Transverse colon (tissue), 4 donors: ENCODE data around the gene GBX1. TPM values are rescaled to one million over a fixed set of nuclear protein-coding genes. Genes with fewer than 3 reads are reported as not detected.
A peak's percentile ranks its signal among the peaks of the same experiment; 100 is the strongest.

ENCODE experiments used
- DNase-seq: peaks from one replicate; pipeline ENCODE4 v3.0.0-alpha.2; 2019
- H3K27ac ChIP-seq, 4 donors: fragments of 200-600 bp; sonication (generic); 2 replicates each; pipeline ENCODE4 v1.5.1; 2016 to 2018; ENCODE audit warnings: inconsistent platforms in 4 of 4
- H3K27me3 ChIP-seq: fragments of 200-600 bp; sonication (generic); 2 replicates; pipeline ENCODE4 v1.5.1; 2017; ENCODE audit warnings: inconsistent platforms
- H3K36me3 ChIP-seq, 4 donors: fragments of 200-600 bp; sonication (generic); 2 replicates each; pipeline ENCODE4 v1.5.1; 2017 to 2019; ENCODE audit warnings: inconsistent platforms in 4 of 4
- H3K4me1 ChIP-seq, 4 donors: fragments of 200-600 bp; sonication (generic); 2 replicates each; pipeline ENCODE4 v1.5.1; 2017 to 2020; ENCODE audit warnings: inconsistent platforms in 4 of 4
- H3K4me3 ChIP-seq, 4 donors: fragments of 200-600 bp; sonication (generic); 1 replicate in 1 of 4; 2 replicates in 3 of 4; pipeline versions ENCODE4 v1.5.1 to v1.6.1; 2017 to 2019; ENCODE audit warnings: inconsistent platforms in 4 of 4
- H3K9me3 ChIP-seq, 2 donors: fragments of 200-600 bp; sonication (generic); 2 replicates each; pipeline ENCODE4 v1.5.1; 2017 to 2019; ENCODE audit warnings: inconsistent platforms in 2 of 2
- CTCF ChIP-seq, 5 experiments: fragments of 200-600 bp in 3 of 5; fragments of 450-650 bp in 2 of 5; sonication (generic) in 3 of 5; IDR thresholded peaks; 1 replicate in 2 of 5; 2 replicates in 3 of 5; pipeline ENCODE4 v1.5.1; 2016 to 2017; ENCODE audit warnings: antibody characterized with exemption in 5 of 5, inconsistent platforms in 3 of 5, mild to moderate bottlenecking in 2 of 5, moderate library complexity in 1 of 5
- EP300 ChIP-seq: sonication (generic); formaldehyde crosslinking; IDR thresholded peaks from one replicate; pipeline ENCODE4 v1.6.1; 2017; ENCODE audit warnings: antibody characterized with exemption, low read depth
- POLR2A ChIP-seq: fragments of 450-650 bp; IDR thresholded peaks from one replicate; pipeline ENCODE4 v1.6.1; 2016; ENCODE audit warnings: antibody characterized with exemption, mild to moderate bottlenecking, moderate library complexity
- POLR2AphosphoS5 ChIP-seq, 3 donors: sonication (generic); formaldehyde crosslinking; IDR thresholded peaks; one replicate each; pipeline ENCODE4 v1.6.1; 2016; ENCODE audit warnings: antibody characterized with exemption in 3 of 3
- WGBS, 2 donors: methylation state at CpG; one replicate each; pipeline ENCODE4 v1.1.5; 2018; ENCODE audit warnings: low coverage in 1 of 2; 5-methylcytosine and 5-hydroxymethylcytosine counted together
- in situ Hi-C, 4 donors: fragments of 200-750 bp; cut with MboI; loops; one replicate each; pipeline versions ENCODE4 v1.15.0 to v1.15.1; 2017; ENCODE audit warnings: low sequenced_read_pairs in 3 of 4, low pct_ligation_motif_present in 1 of 4, low pct_unique_long_range_greater_than_20kb in 1 of 4
- intact Hi-C: fragments of 100-400 bp; cut with DNase I; formaldehyde crosslinking; loops from one replicate; pipeline ENCODE4 v1.15.1; 2023; ENCODE audit warnings: low total_unique reads
- total RNA-seq, 4 donors: library from RNA; depleted of rRNA; stranded (reverse); fragments of >200 nt; gene quantifications; one replicate each; pipeline ENCODE4 v1.1.0, GENCODE V29; 2016

Gene GBX1
- total RNA-seq, 4 donors from 2014 or later: not detected

DNA sequence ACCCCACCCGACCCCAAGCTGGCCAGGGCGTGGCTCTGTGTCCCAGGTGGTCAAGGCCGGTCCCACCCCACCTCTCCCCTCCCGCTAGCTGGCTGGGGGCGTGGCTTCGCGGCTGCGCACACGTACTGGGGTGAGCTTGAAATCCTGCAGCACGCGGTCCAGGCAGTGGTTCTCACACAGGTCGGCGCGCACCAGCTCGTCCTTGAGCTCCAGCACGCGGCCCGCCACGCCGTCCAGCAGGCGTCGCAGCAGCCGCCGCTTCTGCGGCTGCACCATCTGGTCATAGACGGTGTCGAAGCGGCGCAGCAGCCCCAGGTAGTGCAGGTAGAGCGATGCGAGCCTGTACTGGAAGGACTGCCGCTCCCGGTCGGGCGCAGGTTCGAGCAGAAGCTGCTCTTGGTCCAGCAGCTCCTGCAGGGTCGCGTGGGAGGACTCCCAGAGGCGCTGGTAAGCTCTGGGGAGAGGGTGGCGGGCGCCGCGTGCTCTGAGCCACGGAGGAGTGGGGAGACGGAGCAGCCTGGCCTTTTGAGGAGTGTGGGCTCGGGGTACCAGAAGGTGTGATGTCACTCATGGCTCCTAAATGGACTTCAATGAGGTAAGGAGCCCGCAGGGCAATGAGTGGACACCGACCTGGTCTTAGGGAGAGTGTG lies 37.0 kb upstream of the GBX1 start:
- intact Hi-C loops (no loop called here), in situ Hi-C loops (no loop called here)
- 73 to 90% methylated on average over 2 to 42 of the region's 48 CpGs for WGBS, 2 donors
- Histone ChIP-seq H3K4me3 (no peak overlapping the region), H3K27ac (no peak overlapping the region), H3K36me3 (no peaks in the 10 kb centered on the region), H3K4me1 (peaks cover 0 to 1% (median 0%) of the 10 kb centered on the region in 4 donors), H3K9me3 (no peaks in the 10 kb centered on the region), H3K27me3 (peaks cover 30% of the 10 kb centered on the region)
- no peak for DNase-seq
- TF ChIP-seq EP300 (no peak), POLR2AphosphoS5 (IDR thresholded peaks at IDR 0.05) (no peak), CTCF (IDR thresholded peaks at IDR 0.05) (peak in 1 of 5 experiments; percentile 18), POLR2A (no peak)

DNA sequence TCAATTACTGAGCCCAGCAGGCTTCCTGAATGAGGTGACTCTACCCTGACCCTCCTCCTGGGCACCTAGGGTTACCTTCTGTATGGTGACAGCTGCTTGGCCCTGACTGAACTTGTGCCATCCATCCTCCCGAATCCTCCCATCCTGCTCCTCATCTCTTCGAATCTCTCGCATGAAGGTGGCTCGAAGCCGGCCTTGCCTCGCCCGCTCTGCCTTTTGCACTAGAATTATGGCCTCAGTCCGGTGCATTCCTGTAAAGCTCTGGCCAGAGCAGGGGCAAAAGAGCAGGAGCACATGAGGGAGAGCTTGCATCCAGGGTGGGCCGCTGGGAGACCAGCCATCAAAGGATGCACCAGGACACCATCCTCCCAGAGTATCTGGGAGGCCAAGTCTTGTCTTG lies 35.3 kb upstream of the GBX1 start:
- H3K27me3 ChIP-seq: peaks cover 30% of the 10 kb centered on the region
- H3K4me1 ChIP-seq: peaks cover 0 to 4% (median 0%) of the 10 kb centered on the region in 4 donors
- 95% methylated on average over 9 of the region's 9 CpGs; no CpG with 5 or more reads in 1 of the 2 donors for WGBS, 2 donors
- no peaks in the 10 kb centered on the region for H3K36me3 ChIP-seq
- TF ChIP-seq EP300 (no peak), CTCF (IDR thresholded peaks at IDR 0.05) (no peak), POLR2AphosphoS5 (IDR thresholded peaks at IDR 0.05) (no peak), POLR2A (no peak)
- H3K27ac ChIP-seq: no peak overlapping the region
- no peak for DNase-seq
- no peak overlapping the region for H3K4me3 ChIP-seq
- no peaks in the 10 kb centered on the region for H3K9me3 ChIP-seq
- intact Hi-C loops: no loop called here
- in situ Hi-C loops: no loop called here

- Histone ChIP-seq H3K4me1 (peaks cover 0 to 4% (median 0%) of the 10 kb centered on the region in 4 donors), H3K4me3 (no peak overlapping the region), H3K9me3 (no peaks in the 10 kb centered on the region), H3K27me3 (peaks cover 25% of the 10 kb centered on the region), H3K36me3 (no peaks in the 10 kb centered on the region), H3K27ac (no peak overlapping the region)
- intact Hi-C loops: no loop called here
- 78% methylated on average over 4 of the region's 4 CpGs; no CpG with 5 or more reads in 1 of the 2 donors for WGBS, 2 donors
- TF ChIP-seq EP300 (no peak), CTCF (IDR thresholded peaks at IDR 0.05) (no peak), POLR2AphosphoS5 (IDR thresholded peaks at IDR 0.05) (no peak), POLR2A (no peak)
- DNase-seq: no peak
- in situ Hi-C loops: no loop called here
Observed at GRCh38 chr7:151201751-151202150, 34.3 kb upstream of the GBX1 start.

GRCh38 chr7:151201344-151201743 lies 33.9 kb upstream of the GBX1 start:
- no peak for DNase-seq
- Histone ChIP-seq H3K36me3 (no peaks in the 10 kb centered on the region), H3K9me3 (no peaks in the 10 kb centered on the region), H3K4me3 (no peak overlapping the region), H3K4me1 (peaks cover 0 to 4% (median 0%) of the 10 kb centered on the region in 4 donors), H3K27me3 (peaks cover 24% of the 10 kb centered on the region), H3K27ac (no peak overlapping the region)
- intact Hi-C loops: no loop called here
- 80 to 100% methylated on average over 2 to 3 of the region's 3 CpGs for WGBS, 2 donors
- TF ChIP-seq POLR2AphosphoS5 (IDR thresholded peaks at IDR 0.05) (no peak), EP300 (no peak), POLR2A (no peak), CTCF (IDR thresholded peaks at IDR 0.05) (no peak)
- in situ Hi-C loops: no loop called here
